NCI-H460 (cell line): ENCODE results near the gene STRBP. TPM values are rescaled to one million over a fixed set of nuclear protein-coding genes. Genes with fewer than 3 reads are reported as not detected.
"Not testable (repeated sequence)": the region's sequence is repeated elsewhere in the genome, so short reads cannot be mapped to it uniquely, and the experiment has no call there.

Experiments used
- DNase-seq: peaks from one replicate; pipeline ENCODE4 v3.0.0-alpha.2; 2016; ENCODE audit warnings: low read depth; ENCODE audit errors: extremely low read depth
- polyA plus RNA-seq: library from polyadenylated mRNA; depleted of rRNA; stranded (reverse); fragments of >200 nt; gene quantifications from 2 replicates; pipeline ENCODE4 v1.2.3, GENCODE V29; 2014; cell fraction: nucleus; rRNA removed
- total RNA-seq: library from RNA; depleted of rRNA; stranded (reverse); fragments of >200 nt; shearing (Covaris generic); gene quantifications from 2 replicates; pipeline ENCODE4 v1.2.3, GENCODE V29; 2014; rRNA removed

The STRBP gene
- total RNA-seq = 23.2 and 26.0 TPM in 2 replicates
- polyA plus RNA-seq = 15.8 and 19.3 TPM in 2 replicates

- peak; percentile 78 for DNase-seq
Observed at GRCh38 chr9:123268465-123269259, at the start of gene STRBP. STRBP (minus strand) TSS chr9:123268586; CDS start chr9:123184134, 84,452 bp downstream.

GRCh38 chr9:123316053-123316718 lies 47.8 kb upstream of the STRBP start:
- no peak for DNase-seq

GRCh38 chr9:123315635-123316034 lies 47.2 kb upstream of the STRBP start:
- DNase-seq = no peak

- no peak for DNase-seq
Observed at GRCh38 chr9:123314617-123315016, 46.2 kb upstream of the STRBP start.

- DNase-seq = no peak
Observed at GRCh38 chr9:123312306-123312877, 44.0 kb upstream of the STRBP start.

- DNase-seq = no peak
Observed at GRCh38 chr9:123311250-123311752, 42.9 kb upstream of the STRBP start.

GRCh38 chr9:123310551-123311249 lies 42.3 kb upstream of the STRBP start:
- no peak for DNase-seq

- DNase-seq = no peak
Observed at GRCh38 chr9:123309611-123310010, 41.2 kb upstream of the STRBP start.

- no peak for DNase-seq
Observed at GRCh38 chr9:123305879-123306278, 37.5 kb upstream of the STRBP start.

GRCh38 chr9:123304340-123304691 lies 35.9 kb upstream of the STRBP start:
- DNase-seq = no peak

- DNase-seq = no peak
Observed at GRCh38 chr9:123302348-123303214, 34.2 kb upstream of the STRBP start.

GRCh38 chr9:123301936-123302335 lies 33.5 kb upstream of the STRBP start:
- DNase-seq = not testable (repeated sequence)

- no peak for DNase-seq
Observed at GRCh38 chr9:123300554-123300953, 32.2 kb upstream of the STRBP start.

GRCh38 chr9:123299558-123300126 lies 31.3 kb upstream of the STRBP start:
- no peak for DNase-seq

GRCh38 chr9:123296174-123296573 lies 27.8 kb upstream of the STRBP start:
- DNase-seq = no peak

GRCh38 chr9:123291736-123292135 lies 23.4 kb upstream of the STRBP start:
- no peak for DNase-seq

- DNase-seq = no peak
Observed at GRCh38 chr9:123290764-123291163, 22.4 kb upstream of the STRBP start.

GRCh38 chr9:123287639-123288038 lies 19.3 kb upstream of the STRBP start:
- DNase-seq = no peak

- no peak for DNase-seq
Observed at GRCh38 chr9:123286324-123286723, 17.9 kb upstream of the STRBP start.

GRCh38 chr9:123284656-123285055 lies 16.3 kb upstream of the STRBP start:
- no peak for DNase-seq
